Measurements from ENCODE around the gene URB1.

DNA sequence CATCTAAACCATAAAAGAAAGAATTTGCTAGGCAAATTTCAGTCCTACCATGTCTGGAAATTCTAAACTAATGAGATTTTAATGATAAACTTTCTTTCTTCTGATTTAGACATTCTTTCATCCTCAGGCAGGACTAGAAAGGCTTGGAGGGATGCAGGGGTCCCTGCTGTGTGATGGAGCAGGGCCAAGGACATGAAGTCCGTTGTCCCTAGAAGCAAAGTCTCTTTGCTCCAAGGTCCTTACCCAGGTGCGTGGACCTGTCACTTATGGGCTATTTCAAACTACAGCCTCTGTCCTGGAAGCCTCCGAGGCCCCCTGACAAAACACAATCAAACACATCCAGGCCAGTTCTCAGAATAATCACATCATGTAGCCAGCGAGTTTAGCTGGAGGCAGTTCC, 26.6 kb downstream of the URB1 start:
- TF ChIP-seq, protein P1, sequence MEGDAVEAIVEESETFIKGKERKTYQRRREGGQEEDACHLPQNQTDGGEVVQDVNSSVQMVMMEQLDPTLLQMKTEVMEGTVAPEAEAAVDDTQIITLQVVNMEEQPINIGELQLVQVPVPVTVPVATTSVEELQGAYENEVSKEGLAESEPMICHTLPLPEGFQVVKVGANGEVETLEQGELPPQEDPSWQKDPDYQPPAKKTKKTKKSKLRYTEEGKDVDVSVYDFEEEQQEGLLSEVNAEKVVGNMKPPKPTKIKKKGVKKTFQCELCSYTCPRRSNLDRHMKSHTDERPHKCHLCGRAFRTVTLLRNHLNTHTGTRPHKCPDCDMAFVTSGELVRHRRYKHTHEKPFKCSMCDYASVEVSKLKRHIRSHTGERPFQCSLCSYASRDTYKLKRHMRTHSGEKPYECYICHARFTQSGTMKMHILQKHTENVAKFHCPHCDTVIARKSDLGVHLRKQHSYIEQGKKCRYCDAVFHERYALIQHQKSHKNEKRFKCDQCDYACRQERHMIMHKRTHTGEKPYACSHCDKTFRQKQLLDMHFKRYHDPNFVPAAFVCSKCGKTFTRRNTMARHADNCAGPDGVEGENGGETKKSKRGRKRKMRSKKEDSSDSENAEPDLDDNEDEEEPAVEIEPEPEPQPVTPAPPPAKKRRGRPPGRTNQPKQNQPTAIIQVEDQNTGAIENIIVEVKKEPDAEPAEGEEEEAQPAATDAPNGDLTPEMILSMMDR (IDR thresholded peaks at IDR 0.05; ENCODE audit: low read length), result no peak
- no peak for TF ChIP-seq EZH2 (IDR thresholded peaks at IDR 0.05; ENCODE audit: borderline replicate concordance, low read length)
